GM12872 (cell line): ENCODE measurements around the gene FUNDC2.
A peak's percentile ranks its signal among the peaks of the same experiment; 100 is the strongest.

Experiments used
- CTCF ChIP-seq: IDR thresholded peaks from 3 replicates; pipeline ENCODE4 v1.5.1; 2011; ENCODE audit warnings: low read depth, mild to moderate bottlenecking, low read length, moderate library complexity; ENCODE audit not compliant: insufficient read depth

The FUNDC2 gene

GRCh38 chrX:155026727-155027508 is at the start of gene FUNDC2:
FUNDC2 (plus strand) TSS chrX:155026844; CDS start chrX:155026939, 95 bp downstream.
- TF ChIP-seq CTCF = no peak

DNA sequence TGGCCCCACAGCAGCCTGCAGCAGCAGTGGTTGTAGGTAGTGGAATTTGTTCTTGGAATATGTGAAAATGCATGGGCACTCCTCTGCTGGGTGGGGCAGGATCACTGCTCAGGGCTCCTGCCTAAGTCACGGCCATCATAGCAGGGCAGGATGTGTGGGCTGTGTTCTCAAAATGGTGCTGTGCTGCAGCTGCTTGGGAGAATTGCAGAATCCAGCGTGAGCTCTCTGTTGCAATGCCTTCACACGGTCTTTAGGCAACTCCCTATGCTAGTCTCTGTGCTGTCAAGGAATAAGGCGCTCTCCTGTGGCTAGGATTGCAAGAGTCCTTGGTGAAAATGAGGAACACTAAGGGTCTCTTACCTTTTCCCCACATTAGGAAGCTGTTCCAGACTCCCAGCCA is 47.0 kb upstream of the FUNDC2 start:
- TF ChIP-seq CTCF = no peak

DNA sequence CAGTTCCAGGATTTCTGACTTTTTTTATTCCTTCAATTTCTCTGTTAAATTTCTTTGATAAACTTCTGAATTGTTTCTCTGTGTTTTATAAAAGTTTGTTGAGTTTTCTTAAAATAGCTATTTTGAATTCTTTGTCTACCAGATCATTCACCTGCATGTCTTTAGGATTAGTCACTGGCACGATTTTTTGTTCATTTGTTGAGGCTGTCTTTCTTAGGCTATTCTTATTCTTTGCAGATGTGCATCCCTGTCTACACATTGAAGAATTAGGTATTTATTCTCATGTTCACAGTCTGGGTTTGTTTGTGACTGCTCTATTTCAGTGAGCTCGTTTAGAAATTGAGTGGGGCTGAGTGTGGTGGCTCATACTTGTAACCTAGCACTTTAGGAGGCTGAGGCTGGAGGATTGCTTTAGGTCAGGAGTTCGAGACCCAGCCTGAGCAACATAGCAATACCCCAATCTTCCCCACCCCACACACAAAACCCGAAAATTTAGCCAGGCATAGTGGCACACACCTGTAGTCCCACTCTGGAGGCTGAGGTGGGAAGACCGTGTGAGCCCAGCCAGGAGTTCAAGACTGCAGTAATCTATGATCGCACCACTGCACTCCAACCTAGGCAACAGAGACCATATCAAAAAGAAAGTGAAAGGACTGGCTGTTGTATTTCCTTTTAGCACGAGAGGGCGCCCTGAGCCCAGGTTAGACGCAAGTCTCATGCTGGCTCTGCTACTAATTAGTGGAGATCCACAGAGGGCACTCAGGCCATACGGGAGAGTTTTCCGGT is 46.1 kb upstream of the FUNDC2 start:
- TF ChIP-seq CTCF = peak; percentile 60

DNA sequence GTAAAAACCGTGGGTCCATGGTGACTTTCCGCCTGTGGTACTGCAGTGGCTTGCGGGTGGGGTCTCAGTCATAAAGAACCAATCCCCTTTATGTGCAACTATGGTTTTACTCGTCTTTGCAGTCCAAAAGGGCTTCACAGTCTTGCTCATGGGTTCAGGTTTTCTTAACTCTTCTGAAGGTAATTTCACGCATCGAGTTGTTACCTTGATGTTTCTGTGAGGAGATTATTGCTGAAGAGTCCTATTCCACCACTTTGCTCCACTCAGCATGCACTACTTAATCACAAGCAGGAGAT is 45.6 kb upstream of the FUNDC2 start:
- TF ChIP-seq CTCF = no peak

DNA sequence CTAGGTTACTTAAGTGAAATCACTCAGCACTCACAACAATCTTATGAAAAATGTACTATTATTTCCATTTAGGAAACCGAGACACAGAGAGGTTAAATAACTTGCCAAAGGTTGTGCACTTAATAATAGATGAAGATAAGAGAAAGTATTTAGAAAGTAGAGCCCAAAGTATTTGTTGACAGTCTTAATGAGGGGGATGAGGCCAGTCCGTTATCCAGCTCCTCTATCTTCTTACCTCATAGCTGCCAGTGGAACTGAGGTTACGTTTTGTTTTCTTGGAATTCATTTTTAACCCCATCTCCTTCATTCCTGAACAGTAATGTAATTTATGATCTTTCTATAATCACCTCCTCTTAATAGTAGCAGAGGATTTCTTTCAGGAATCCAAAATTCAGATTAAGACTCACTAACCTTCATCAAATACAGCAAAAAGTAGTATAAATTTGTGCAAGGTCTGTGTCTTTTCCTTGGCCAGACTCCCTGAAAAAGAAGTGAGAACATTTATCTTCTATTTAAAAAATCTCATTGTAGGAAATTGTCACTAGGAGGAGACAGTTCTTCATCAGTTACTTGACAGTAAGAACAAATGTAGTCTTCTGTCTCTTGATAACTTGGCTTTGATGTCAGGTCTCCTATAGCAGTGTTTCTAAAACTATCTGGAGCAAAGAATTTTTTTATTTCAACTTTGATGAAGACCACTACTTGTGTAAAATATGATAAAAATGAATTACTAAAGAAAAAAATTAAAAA is 39.6 kb upstream of the FUNDC2 start:
- no peak for TF ChIP-seq CTCF

DNA sequence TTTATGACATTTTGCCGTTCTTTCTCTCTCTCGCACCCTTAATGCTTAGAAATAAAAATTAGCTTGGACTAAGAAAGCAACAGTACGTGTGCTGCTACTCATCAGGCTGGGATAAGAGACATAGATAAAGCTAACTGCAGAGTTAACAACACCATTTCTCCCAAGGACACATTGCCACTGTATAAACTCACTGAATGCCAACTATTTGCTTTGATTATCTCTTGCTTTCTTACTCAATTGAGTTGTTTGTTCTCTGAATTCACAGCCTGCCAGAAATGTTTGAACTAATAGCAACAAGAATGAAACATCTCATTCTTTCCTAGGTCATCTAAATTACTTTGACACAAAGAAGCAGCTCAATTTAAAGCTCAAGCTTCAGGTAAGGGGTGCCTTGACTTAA is 38.7 kb upstream of the FUNDC2 start:
- no peak for TF ChIP-seq CTCF

DNA sequence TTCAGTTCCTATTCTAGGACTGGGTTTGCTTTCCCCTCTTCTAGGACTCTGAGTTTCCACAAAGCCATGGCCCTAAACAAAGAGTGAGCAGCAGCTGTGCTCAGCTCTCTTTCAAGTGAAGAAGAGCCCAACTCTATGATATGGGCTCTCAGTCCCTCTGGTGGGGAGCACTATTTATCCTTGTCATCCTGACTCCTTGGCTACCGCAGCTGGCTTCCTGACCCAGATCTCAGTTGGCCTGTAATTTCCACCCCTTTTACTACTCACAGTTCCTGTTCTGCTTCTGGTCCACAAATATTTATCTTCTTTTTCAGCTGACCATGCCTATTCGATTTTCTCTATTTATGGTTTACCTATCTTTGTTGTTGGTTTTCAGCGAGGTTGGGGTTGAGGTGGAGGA is 37.9 kb upstream of the FUNDC2 start:
- TF ChIP-seq CTCF = no peak
